NOMO-1 treated with dmso at 0.1 percent for 144 hours (cell line): Measurements from ENCODE around the gene KLHL2.
A peak's percentile ranks its signal among the peaks of the same experiment; 100 is the strongest.

Source experiments
- DNase-seq: peaks from one replicate; lab custom pipeline; 2025; ENCODE audit not compliant: unreplicated experiment; lab: John Stamatoyannopoulos, UW

The KLHL2 gene

GRCh38 chr4:165360985-165361670 lies 153.8 kb downstream of the KLHL2 start:
- DNase-seq: no peak

- DNase-seq: no peak
Observed at GRCh38 chr4:165361810-165362209, 154.4 kb downstream of the KLHL2 start.

GRCh38 chr4:165364452-165365080 lies 157.2 kb downstream of the KLHL2 start:
- no peak for DNase-seq

- no peak for DNase-seq
Observed at GRCh38 chr4:165367040-165367439, 159.7 kb downstream of the KLHL2 start.

GRCh38 chr4:165368114-165368513 lies 160.8 kb downstream of the KLHL2 start:
- DNase-seq: no peak

GRCh38 chr4:165368567-165368966 lies 161.2 kb downstream of the KLHL2 start:
- no peak for DNase-seq

- DNase-seq: peak; percentile 24
Observed at GRCh38 chr4:165369522-165369921, 162.2 kb downstream of the KLHL2 start.

GRCh38 chr4:165370530-165370929 lies 163.2 kb downstream of the KLHL2 start:
- DNase-seq: no peak
